GM12874 (cell line): ENCODE measurements around the gene FLRT1.

Source experiments
- TF ChIP-seq, protein P1 (sequence below): IDR thresholded peaks from 2 replicates; pipeline ENCODE4 v1.5.1; 2011; ENCODE audit warnings: low read depth, mild to moderate bottlenecking, control low read depth, low read length, moderate library complexity; ENCODE audit not compliant: insufficient read depth

FLRT1 gene

DNA sequence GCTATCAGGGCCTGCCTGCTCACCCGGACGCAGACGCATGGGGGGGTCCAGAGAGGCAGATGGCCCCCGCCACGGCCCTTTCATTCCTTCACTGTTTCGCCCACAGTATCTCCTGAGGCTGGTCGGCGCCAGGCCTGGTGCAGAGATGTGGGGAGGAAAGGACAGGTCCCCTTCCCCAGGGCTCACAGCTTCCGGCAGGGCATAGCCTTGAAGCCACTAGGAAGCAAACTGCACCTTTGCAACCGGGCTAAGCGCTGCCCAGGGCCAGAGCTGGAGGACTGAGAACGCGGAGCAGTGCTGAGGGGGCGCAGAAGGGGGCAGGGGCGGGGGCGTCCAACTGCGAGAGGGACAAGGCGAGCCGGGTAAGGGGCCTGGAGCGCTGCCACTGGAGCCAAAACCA is 20.2 kb upstream of the FLRT1 start:
- TF ChIP-seq, protein P1, sequence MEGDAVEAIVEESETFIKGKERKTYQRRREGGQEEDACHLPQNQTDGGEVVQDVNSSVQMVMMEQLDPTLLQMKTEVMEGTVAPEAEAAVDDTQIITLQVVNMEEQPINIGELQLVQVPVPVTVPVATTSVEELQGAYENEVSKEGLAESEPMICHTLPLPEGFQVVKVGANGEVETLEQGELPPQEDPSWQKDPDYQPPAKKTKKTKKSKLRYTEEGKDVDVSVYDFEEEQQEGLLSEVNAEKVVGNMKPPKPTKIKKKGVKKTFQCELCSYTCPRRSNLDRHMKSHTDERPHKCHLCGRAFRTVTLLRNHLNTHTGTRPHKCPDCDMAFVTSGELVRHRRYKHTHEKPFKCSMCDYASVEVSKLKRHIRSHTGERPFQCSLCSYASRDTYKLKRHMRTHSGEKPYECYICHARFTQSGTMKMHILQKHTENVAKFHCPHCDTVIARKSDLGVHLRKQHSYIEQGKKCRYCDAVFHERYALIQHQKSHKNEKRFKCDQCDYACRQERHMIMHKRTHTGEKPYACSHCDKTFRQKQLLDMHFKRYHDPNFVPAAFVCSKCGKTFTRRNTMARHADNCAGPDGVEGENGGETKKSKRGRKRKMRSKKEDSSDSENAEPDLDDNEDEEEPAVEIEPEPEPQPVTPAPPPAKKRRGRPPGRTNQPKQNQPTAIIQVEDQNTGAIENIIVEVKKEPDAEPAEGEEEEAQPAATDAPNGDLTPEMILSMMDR, result no peak

DNA sequence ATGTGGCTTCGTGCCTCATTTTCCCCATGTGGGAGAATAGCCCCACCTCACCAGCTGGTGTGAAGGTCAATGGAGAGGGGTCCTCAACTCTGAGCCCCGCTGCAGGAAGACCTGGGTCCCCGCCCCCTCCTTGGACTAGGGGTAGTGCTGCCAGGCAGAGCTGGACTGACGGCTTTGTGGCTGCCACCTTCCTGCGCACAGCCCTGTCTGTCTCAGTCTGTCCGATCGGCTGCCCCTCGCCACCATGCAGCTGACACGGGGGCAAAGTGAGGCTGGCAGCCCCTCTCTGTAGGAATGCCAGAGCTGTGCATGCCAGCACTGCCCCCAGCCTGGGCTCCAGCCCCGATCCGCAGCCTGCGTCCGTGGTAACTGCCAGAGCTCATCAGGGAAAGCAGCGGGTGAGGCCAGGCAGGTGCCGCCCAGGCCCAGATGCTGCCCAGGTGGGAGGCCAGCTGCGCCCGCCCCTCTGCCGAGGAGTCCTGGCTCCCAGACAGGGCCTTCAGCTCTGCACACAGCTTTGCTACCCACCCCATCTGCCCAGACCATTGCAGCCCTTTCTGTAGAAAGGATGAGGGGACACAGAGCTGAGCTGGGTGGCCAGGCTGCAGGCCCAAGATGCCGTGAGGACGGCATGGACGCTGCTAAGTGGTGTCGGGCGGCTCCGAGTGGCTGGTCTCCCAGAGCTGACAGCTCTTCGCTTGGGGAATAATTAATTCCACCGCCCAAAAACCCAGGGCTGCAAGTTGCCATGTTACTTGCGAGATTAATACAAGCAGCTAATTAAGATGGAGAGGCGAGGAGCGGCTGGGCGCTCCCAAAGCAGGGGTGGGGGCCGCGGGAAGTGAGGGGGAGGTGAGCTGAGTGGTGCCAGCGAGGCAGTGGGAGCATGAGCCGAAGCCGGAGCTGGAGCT is 19.5 kb upstream of the FLRT1 start:
- TF ChIP-seq, protein P1, result no peak

DNA sequence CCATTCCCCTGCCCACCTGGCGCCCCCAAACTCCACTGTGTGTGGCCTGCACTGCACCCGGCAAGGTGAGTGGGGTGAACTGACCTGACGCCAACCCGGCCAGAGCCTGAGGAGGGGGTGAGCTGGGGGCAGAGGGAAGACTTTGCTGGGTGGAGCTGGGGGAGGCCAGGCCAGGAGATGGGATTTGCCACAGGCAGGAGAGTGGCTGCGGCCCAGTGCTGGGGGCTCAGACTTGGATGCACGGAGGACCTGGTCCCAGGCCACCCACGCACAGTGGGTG is 17.8 kb upstream of the FLRT1 start:
- TF ChIP-seq, protein P1, result no peak

DNA sequence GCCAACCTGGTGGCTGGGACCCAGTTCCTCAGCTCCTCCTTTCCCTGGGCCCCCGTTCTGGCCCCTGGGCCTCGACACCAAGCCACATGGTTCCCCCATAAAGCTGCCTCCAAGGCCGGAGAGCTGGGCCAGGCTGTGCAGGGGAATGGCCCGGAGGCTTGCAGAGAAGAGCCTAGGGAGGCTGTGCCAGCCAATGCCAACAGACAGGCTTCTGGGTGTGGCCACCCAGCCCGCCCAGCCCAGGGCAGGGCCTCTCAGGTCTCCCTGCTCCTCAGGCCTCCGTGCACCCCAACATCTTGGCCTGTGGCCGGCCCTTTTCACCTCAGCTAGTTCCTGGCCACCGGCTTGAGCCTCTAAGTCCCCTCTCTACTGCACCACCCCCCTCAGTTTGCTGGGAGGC is 17.4 kb upstream of the FLRT1 start:
- TF ChIP-seq, protein P1, result no peak

DNA sequence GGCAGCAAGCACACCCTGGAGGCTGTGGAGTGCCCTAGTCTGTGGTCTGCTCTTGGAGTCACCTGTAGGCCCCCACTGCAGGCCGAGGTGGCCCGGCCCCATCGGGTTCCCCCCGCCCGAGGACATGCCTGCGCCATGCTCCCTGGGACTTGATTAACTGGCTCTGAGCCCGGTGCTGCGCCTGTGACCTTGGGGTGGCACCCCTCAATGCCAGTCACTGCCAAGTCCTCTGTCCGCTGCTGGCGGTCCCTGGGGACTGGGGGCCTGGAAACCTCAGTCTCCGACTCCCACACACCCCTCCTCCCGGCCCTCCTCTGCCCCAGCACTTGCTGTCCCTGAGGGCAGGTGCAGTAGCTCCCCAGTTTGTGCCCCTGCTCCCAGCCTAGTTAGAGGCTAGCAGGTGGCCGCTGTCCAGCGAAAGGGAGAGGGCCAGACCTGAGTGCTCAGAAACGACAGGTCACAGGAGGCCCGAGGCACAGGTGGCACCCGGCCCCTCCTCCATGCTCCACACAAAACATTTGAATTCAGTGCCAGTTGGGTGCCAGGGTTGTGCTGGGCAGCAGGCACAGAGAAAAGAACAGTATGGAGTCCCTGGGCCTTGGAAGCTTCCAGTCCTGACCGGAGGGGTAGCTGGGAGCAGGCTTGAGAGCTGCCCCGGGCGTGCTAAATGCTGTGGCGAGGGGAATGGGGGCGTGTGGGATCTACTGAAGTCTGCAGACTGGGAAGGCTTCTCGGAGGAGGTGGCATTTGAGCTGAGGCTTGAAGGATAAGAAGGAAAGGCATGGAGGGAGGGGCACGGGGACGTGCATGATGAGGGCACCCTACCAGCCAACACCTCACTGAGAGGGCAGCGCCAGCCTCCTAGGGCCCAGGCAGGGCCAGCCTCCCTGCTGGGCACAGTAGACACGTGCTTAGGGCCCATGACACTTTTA is 16.4 kb upstream of the FLRT1 start:
- TF ChIP-seq, protein P1, result no peak

DNA sequence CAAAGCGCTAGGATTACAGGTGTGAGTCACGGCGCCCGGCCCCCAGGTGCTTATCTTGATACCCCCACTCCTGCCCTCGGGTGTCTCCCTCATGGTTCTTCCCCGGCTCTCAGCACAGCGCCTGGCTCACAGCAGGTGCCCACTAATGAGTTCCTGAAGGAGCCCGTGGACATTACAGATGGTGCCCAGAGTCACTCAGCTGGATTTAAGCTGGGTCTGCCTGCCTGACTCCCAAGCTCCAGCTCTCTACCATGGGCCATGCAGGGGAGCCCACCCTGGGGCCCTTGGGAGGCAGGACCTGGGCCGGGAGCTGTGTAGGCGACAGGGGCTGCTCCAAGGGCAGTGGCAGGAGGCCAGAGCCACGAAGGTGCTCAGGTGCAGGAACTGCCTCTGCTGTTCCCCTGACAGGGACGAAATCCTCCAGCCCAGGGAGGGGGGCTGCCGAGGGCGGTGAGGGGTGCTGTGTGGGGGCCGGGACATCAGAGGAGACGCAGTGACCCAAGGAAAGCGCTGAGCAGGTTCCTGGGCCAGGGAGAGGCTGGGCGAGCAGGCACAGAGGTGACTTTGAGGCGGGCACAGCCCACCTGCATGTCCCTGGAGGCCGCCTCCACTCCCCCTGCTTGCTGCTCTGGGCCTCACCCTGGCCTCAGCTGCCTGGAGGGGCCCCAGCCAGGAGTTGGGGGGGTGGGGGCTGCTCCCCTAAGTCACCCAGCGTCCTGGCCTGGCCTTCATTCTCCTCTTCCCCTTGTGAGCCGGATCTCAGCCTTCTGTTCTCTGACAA is 14.6 kb upstream of the FLRT1 start:
- TF ChIP-seq, protein P1, result no peak

DNA sequence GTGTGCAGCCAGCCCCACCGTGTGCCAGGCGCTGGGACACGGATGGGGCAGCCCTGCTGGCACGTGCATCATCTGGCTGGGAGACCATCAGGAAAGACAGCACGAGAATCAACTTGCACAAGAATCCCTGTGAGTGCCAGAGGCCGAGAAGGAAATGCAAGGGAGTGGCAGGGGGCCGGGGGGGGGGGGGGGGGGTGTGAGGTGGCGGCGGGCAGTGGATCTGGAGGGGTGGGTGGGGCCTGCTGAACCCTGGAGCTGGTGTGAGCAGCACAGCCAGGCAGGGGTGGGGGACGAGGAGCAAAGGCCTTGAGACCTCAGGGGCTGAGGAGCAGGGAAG is 14.0 kb upstream of the FLRT1 start:
- TF ChIP-seq, protein P1, result no peak
